Astrocyte (in vitro differentiated cells and primary cell): ENCODE measurements around the gene ARL2BP. TPM values are rescaled to one million over a fixed set of nuclear protein-coding genes. Genes with fewer than 3 reads are reported as not detected.

Experiments
- DNase-seq: peaks from one replicate; pipeline ENCODE4 v3.0.0-alpha.2; 2010; ENCODE audit warnings: low read depth
- FAIRE-seq: peaks from 2 replicates; lab custom pipeline; 2011; peaks lifted over from hg19 to GRCh38; lab: Jason Lieb, UNC
- H2AFZ ChIP-seq: 2 replicates; pipeline ENCODE4 v1.6.0; 2012; ENCODE audit warnings: low read depth, low read length, inconsistent platforms
- H3K27ac ChIP-seq: 2 replicates; pipeline ENCODE4 v1.5.1; 2011; ENCODE audit warnings: low read depth, low read length, inconsistent platforms
- H3K27me3 ChIP-seq: 2 replicates; pipeline ENCODE4 v1.6.0; 2011; ENCODE audit warnings: low read length, inconsistent platforms; ENCODE audit not compliant: insufficient read depth
- H3K36me3 ChIP-seq: 2 replicates; pipeline ENCODE4 v1.5.1; 2011; ENCODE audit warnings: low read length, inconsistent platforms; ENCODE audit not compliant: insufficient read depth
- H3K4me1 ChIP-seq: 2 replicates; pipeline ENCODE4 v1.5.1; 2011; ENCODE audit warnings: low read length, inconsistent platforms; ENCODE audit not compliant: insufficient read depth
- H3K4me2 ChIP-seq: 2 replicates; pipeline ENCODE4 v1.6.0; 2012; ENCODE audit warnings: low read length, inconsistent platforms
- H3K4me3 ChIP-seq: 2 replicates; pipeline ENCODE4 v1.5.1; 2011; ENCODE audit warnings: low read depth, mild to moderate bottlenecking, low read length, inconsistent platforms; ENCODE audit not compliant: insufficient read depth
- H3K79me2 ChIP-seq: 2 replicates; pipeline ENCODE4 v1.6.0; 2012; ENCODE audit warnings: mild to moderate bottlenecking, low read length, inconsistent platforms; ENCODE audit not compliant: insufficient read depth
- H3K9ac ChIP-seq: 2 replicates; pipeline ENCODE4 v1.6.0; 2012; ENCODE audit warnings: mild to moderate bottlenecking, low read length, inconsistent platforms
- H3K9me3 ChIP-seq: 2 replicates; pipeline ENCODE4 v1.5.1; 2012; ENCODE audit warnings: low read depth, mild to moderate bottlenecking, low read length, inconsistent platforms; ENCODE audit not compliant: insufficient read depth
- H4K20me1 ChIP-seq: 2 replicates; pipeline ENCODE4 v1.6.0; 2012; ENCODE audit warnings: low read length, inconsistent platforms; ENCODE audit not compliant: insufficient read depth
- H3K27ac Mint-ChIP-seq: one replicate; pipeline ENCODE4 v1.8.0; 2021; ENCODE audit warnings: mild to moderate bottlenecking, mixed read lengths; ENCODE audit not compliant: unreplicated experiment
- H3K27me3 Mint-ChIP-seq: one replicate; pipeline ENCODE4 v1.8.0; 2021; ENCODE audit warnings: low read depth, mixed read lengths; ENCODE audit not compliant: unreplicated experiment
- H3K36me3 Mint-ChIP-seq: one replicate; pipeline ENCODE4 v1.8.0; 2021; ENCODE audit warnings: low read depth, mixed read lengths; ENCODE audit not compliant: unreplicated experiment
- H3K4me1 Mint-ChIP-seq: one replicate; pipeline ENCODE4 v1.8.0; 2021; ENCODE audit warnings: low read depth, mixed read lengths; ENCODE audit not compliant: unreplicated experiment
- H3K4me3 Mint-ChIP-seq: one replicate; pipeline ENCODE4 v1.8.0; 2021; ENCODE audit warnings: mild to moderate bottlenecking, moderate library complexity, mixed read lengths; ENCODE audit not compliant: unreplicated experiment
- H3K9me3 Mint-ChIP-seq: one replicate; pipeline ENCODE4 v1.8.0; 2021; ENCODE audit warnings: mild to moderate bottlenecking, mixed read lengths; ENCODE audit not compliant: unreplicated experiment
- EZH2 ChIP-seq: IDR thresholded peaks from 2 replicates; pipeline ENCODE4 v1.6.1; 2012; ENCODE audit warnings: mild to moderate bottlenecking, low read length, inconsistent platforms; ENCODE audit not compliant: insufficient read depth
- total RNA-seq: library from RNA; stranded (reverse); gene quantifications from 2 replicates; pipeline ENCODE4 v1.2.1, GENCODE V29; 2021
- TF ChIP-seq, protein P1 (sequence below): IDR thresholded peaks from 2 replicates; pipeline ENCODE4 v1.5.1; 2011; ENCODE audit warnings: low read depth, mild to moderate bottlenecking, inconsistent platforms, low read length, moderate library complexity; ENCODE audit not compliant: insufficient read depth

The ARL2BP gene
- total RNA-seq, 1 donor from 2014 or later = 71.1 TPM

GRCh38 chr16:57225978-57226377 lies 19.1 kb upstream of the ARL2BP start:
- no peaks in the 10 kb centered on the region for H3K9me3 ChIP-seq
- Mint-ChIP-seq H3K9me3 (no peaks in the 10 kb centered on the region), H3K36me3 (peaks cover 28% of the 10 kb centered on the region), H3K4me3 (no peak overlapping the region), H3K27me3 (no peaks in the 10 kb centered on the region), H3K4me1 (peaks cover 8% of the 10 kb centered on the region), H3K27ac (no peak overlapping the region)
- no peak for DNase-seq
- no peaks in the 10 kb centered on the region for H3K79me2 ChIP-seq
- no peak overlapping the region for H3K4me2 ChIP-seq
- TF ChIP-seq, protein P1, sequence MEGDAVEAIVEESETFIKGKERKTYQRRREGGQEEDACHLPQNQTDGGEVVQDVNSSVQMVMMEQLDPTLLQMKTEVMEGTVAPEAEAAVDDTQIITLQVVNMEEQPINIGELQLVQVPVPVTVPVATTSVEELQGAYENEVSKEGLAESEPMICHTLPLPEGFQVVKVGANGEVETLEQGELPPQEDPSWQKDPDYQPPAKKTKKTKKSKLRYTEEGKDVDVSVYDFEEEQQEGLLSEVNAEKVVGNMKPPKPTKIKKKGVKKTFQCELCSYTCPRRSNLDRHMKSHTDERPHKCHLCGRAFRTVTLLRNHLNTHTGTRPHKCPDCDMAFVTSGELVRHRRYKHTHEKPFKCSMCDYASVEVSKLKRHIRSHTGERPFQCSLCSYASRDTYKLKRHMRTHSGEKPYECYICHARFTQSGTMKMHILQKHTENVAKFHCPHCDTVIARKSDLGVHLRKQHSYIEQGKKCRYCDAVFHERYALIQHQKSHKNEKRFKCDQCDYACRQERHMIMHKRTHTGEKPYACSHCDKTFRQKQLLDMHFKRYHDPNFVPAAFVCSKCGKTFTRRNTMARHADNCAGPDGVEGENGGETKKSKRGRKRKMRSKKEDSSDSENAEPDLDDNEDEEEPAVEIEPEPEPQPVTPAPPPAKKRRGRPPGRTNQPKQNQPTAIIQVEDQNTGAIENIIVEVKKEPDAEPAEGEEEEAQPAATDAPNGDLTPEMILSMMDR = no peak
- no peak for TF ChIP-seq EZH2
- H4K20me1 ChIP-seq = peaks cover 3% of the 10 kb centered on the region
- H3K9ac ChIP-seq = no peak overlapping the region
- H3K4me3 ChIP-seq = no peak overlapping the region
- H3K27me3 ChIP-seq = no peaks in the 10 kb centered on the region
- H3K36me3 ChIP-seq = peaks cover 59% of the 10 kb centered on the region
- no peak overlapping the region for H2AFZ ChIP-seq
- no peak overlapping the region for H3K27ac ChIP-seq
- no peak for FAIRE-seq
- H3K4me1 ChIP-seq = no peaks in the 10 kb centered on the region

GRCh38 chr16:57226701-57227621 lies 18.1 kb upstream of the ARL2BP start:
- Histone ChIP-seq H3K4me3 (no peak overlapping the region), H3K9ac (no peak overlapping the region), H3K4me1 (no peaks in the 10 kb centered on the region), H3K36me3 (peaks cover 58% of the 10 kb centered on the region), H3K27me3 (no peaks in the 10 kb centered on the region), H3K4me2 (no peak overlapping the region), H3K27ac (no peak overlapping the region), H4K20me1 (peaks cover 3% of the 10 kb centered on the region), H3K79me2 (no peaks in the 10 kb centered on the region), H2AFZ (no peak overlapping the region), H3K9me3 (no peaks in the 10 kb centered on the region)
- Mint-ChIP-seq H3K9me3 (no peaks in the 10 kb centered on the region), H3K27me3 (no peaks in the 10 kb centered on the region), H3K4me1 (peaks cover 8% of the 10 kb centered on the region), H3K36me3 (peaks cover 24% of the 10 kb centered on the region), H3K4me3 (no peak overlapping the region), H3K27ac (no peak overlapping the region)
- TF ChIP-seq, protein P1 = no peak
- no peak for TF ChIP-seq EZH2
- DNase-seq (no peak), FAIRE-seq (no peak)

DNA sequence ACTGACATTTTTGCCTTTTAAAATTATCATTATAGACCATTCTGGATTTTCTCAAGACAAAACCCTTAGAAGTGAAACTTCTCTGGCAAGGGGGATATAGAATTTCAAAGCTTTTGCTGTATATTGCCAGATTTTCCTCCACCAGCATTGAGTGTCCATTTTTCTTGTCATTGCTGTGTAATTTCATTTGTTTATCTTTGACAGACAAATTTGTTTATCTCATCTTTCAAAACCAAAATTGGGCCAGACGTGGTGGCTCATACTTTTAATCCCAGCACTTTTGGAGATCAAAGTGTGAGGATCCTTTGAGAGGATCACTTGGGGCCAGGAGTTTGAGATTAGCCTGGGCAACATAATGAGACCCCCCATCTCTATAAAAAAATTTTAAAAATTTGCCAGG lies 16.0 kb upstream of the ARL2BP start:
- peaks cover 28% of the 10 kb centered on the region for H3K36me3 Mint-ChIP-seq

More for the DNA sequence above, 16.0 kb upstream of the ARL2BP start:
- Histone ChIP-seq H3K27ac (no peak overlapping the region), H3K27me3 (no peaks in the 10 kb centered on the region), H4K20me1 (peaks cover 1% of the 10 kb centered on the region), H3K36me3 (peaks cover 54% of the 10 kb centered on the region), H3K79me2 (no peaks in the 10 kb centered on the region), H3K9ac (no peak overlapping the region), H3K9me3 (no peaks in the 10 kb centered on the region), H3K4me3 (no peak overlapping the region), H3K4me2 (no peak overlapping the region), H3K4me1 (no peaks in the 10 kb centered on the region), H2AFZ (no peak overlapping the region)
- Mint-ChIP-seq H3K27me3 (no peaks in the 10 kb centered on the region), H3K27ac (no peak overlapping the region), H3K9me3 (no peaks in the 10 kb centered on the region), H3K4me1 (peaks cover 5% of the 10 kb centered on the region), H3K4me3 (no peak overlapping the region)
- TF ChIP-seq, protein P1 = no peak
- no peak for TF ChIP-seq EZH2
- FAIRE-seq = no peak
- no peak for DNase-seq
